Measurements from ENCODE around the gene SDCCAG8.

SDCCAG8 gene

GRCh38 chr1:243394601-243395464 is 139.0 kb downstream of the SDCCAG8 start:
- DNase-seq, result peak; percentile 85

DNA sequence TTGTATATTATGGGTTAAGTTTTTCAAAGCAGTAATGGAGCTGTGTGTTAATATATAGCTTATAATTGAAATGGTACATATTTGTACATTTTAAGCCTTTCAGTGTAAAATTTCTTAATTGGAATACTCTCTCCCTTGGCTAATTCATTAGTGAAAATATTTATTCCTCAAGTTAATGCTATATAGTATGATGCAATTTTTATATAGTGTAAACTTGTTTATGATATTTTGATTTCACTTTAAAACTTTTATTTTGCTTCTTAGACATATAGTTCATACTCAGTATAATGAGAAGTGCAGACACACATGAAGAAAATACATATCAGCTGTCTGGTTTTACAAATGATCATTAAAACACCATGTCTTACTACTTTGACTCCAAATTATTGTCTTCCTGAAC is 140.6 kb downstream of the SDCCAG8 start:
- DNase-seq, result no peak

DNA sequence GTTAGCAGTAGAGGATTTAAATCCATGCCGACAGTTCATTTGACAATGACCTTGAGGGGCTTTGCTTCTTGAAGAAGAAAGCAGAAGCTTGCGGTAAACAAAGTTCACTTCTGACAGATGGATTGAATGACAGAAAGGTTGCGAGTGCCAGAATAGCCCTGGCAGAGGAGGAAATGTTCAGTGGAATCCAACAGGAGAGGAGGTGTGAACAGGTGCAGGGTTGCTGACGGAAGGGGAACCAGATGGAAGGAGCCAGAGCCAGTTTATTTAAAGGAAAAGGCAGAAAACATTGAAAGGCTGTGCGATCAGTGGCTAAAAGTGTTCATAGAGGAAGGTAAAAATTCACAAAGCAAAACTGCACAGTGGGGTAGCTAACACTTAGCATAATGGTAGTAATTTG is 141.0 kb downstream of the SDCCAG8 start:
- DNase-seq, result peak; percentile 97

DNA sequence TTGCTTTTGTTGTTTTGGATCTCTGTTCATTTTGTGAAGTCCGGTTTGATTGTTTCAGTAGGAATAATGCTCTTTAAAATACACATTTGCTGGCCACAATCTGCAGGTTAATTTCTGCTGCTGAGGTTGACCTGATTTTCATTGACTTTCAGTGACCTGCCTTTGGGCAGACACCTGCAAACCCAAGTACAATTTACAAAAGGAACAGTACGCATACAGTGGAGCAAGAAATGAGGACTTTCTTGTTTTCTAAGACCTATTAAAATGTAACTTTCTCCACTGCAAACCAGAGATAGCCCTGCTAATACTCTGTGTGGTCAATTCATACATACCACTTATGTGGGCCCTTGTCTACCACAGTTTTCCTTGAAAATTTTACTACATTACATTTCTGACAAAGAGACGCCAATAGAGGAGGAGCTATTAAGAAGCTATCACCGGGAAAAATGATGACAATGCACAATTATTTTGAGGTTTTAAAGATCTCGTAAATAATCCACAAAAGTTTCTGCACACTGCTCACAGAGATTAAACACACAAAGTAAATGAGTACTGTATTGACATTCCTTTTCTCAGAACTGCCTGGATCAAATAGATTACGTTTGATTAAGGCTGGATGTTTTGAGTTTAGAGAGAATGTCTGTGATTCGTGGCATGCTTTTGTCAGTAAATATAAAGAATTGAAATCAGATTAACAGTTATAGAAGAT is 141.9 kb downstream of the SDCCAG8 start:
- no peak for DNase-seq

- no peak for DNase-seq
These were observed 143.8 kb downstream of the SDCCAG8 start for GRCh38 chr1:243399561-243400155.

DNA sequence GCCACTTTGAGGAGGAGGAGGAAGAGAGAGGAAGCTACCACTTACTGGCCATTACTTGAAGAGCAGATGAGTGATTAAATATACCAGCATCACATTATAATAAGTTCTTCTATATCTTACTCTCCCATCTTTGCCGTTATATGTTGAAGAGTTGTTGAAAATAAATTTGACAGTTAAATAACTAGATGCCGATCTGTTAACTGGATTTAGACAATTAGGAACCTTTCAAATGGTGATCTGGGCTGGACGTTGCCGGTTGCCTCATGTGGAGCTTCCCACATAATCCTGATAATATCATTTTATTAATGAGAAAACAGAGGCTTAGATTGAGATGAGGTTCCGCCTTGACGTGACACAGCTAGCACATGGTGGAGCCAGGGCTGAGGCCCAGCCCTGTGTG is 147.0 kb downstream of the SDCCAG8 start:
- DNase-seq, result no peak

GRCh38 chr1:243406424-243406823 is 150.6 kb downstream of the SDCCAG8 start:
- no peak for DNase-seq

- DNase-seq, result no peak
These were observed 151.6 kb downstream of the SDCCAG8 start for GRCh38 chr1:243407284-243408018.

DNA sequence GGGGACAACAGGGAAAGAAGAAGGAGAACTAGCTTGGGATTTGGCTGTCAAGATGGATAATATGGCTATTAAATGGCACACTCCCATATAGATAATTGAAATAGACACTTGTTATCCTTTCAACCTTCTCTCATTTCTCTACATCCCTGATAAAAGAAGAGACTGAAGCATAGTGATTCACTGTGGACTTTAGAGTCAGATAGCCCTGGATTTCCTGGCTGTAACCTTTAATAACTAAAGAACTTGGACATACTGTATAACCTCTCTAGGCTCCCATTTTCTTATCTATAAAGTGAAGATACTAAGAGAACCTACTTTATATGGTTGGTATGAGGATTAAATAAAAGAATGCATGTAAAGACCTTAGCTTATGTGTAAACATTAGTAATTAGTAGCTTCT is 152.6 kb downstream of the SDCCAG8 start:
- DNase-seq, result no peak

DNA sequence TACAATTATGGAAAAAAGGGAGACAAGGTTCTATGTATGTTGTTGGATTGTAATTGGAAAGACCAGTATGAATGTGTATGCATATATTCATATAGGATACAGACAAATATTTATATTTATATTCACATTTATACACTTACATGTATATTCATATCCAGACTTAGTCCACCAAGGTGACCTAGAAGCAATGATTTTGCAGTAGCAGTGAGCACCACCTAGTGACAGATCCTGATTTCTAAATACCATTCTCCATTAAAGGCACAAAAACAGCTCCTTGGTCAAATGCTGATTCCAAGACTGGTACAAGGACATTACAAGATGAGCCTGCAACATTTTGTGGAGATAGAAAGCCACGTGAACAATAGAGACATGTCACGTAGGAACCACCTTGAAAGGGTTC is 153.4 kb downstream of the SDCCAG8 start:
- no peak for DNase-seq

GRCh38 chr1:243411472-243411871 is 155.6 kb downstream of the SDCCAG8 start:
- DNase-seq, result no peak

GRCh38 chr1:243413431-243414151 is 157.8 kb downstream of the SDCCAG8 start:
- no peak for DNase-seq

DNA sequence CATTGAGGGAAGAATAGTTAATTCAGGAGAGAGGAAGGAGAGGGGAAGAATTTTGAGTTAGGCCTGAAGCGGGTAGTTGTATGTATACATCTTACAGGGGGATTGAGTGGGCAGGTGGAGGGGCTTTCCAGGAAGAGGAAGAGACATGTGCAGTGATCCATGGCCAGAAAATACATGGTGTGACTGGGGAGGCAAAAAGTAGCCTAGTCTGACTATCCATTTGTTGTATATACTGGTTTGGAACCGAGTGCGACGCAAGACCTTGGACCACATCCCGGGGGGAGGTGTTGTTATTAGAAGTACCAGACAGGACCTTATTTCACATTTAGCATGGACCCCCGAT is 158.3 kb downstream of the SDCCAG8 start:
- no peak for DNase-seq

GRCh38 chr1:243415663-243416408 is 160.0 kb downstream of the SDCCAG8 start:
- DNase-seq, result peak; percentile 99

GRCh38 chr1:243416495-243416894 is 160.7 kb downstream of the SDCCAG8 start:
- no peak for DNase-seq

DNA sequence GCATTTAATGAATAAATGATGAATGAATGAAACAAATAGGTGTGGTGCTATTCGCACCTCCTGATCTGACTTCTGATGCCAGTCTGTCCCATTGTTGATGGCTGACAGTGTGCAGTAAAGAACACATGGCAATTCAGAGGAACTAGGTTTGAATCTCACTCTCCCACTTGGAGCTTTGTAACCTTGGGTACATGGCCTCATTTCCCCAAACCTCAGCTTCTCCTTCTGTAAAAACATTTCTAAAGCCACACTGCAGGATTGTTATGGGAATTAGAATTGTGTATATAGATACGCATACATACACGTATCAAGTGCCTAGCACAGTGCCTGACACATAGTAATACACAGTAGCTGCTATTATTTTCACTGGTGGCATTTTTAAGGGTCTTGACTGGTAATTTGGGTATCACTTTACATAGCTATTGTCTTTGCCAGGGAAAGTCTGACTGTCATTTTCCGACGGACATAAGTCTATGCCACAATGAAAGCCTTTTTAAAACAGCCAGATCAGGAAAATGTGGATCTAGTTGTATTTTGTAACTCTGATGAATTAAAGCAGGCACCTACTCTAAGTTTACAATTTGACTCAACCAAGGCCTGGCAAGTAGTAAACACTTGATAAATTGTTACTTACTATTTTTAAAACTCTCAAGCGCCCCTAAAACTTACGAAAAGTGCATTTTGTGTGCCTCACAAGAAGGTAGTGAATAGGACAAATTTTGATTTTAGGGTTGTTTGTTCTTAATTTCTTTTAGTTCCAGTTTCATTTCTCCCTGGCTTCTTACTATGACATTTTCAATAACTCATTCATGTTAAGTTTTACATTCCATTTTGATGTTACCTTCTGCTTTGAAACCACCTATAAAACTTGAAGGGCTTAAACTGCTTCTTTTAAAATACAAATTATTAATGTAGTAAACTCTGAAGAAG is 164.4 kb downstream of the SDCCAG8 start:
- DNase-seq, result no peak

DNA sequence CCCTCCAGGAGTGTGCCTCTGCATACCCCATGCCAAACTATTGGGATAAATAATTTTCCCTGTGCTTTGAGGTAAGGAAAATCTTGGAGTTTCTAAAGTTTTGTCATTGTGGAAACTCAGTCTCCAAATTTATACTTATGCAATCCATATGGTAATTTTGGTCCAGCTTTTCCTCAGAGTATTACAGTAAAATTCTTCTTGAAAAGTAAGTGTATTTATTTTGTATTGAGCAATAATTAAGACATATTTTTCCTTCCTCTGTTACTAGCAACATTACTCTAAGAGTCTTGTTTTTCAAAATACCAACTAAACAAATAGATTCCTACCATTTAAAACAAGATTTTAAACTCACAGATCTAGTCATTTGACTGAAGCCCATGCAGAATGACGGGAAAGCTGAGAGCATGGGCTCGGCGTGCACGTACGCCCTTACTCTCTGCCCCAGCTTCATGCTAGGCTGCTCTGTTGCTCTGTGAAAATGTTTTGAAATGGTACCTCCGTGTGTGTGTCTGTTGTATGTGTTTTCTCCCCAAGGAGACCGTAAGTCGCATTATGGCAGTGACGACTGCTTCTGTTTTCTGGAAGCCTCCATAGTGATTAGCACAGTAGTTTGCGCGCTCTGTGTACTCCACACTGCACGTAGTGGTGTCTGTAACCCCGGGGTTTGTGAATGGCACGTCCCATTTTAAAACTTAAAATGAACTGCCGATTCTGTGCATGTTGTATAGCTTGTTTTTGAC is 165.3 kb downstream of the SDCCAG8 start:
- DNase-seq, result no peak

DNA sequence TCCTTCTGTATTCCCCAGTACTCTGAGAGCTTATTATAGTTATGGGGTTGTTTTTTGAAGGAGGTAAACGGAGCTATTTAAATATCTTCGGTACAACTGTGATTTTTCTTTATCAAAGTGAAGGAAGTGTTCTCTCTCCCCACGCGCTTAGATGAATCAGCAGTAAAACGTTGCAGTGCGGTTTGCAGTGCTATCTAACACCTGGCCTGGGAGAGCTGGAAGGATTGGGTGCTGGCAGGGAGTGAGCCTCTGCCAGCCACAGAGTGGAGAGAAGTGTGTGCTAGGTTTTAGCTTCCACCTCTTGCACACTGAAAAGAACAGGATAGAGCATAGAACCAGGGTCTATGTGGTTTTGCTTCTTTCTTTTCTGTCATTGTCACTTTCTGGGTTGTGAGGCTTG is 165.9 kb downstream of the SDCCAG8 start:
- peak; percentile 91 for DNase-seq

DNA sequence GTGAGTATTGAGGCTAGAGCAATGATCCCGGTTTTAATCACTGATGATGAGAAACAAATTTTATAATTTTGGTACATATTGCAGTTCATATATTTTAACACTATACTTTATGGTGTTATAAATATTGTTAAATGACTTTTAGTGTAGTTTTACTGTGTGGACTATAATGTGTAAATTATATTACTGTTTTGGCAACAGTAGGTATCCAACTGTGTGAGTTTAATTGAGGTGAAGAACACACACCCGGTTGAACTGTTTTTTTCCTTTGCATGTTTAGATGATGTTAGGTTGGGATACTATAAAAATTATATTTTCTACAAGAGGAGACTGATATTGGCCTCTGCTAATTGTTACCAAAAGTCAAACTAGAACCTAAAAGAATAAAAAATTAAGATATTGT is 166.5 kb downstream of the SDCCAG8 start:
- peak; percentile 32 for DNase-seq

GRCh38 chr1:243428084-243428483 is 172.2 kb downstream of the SDCCAG8 start:
- DNase-seq, result no peak

All from NCI-H2171 treated with DMSO at 0.1 percent for 48 hours (cell line).